ENCODE results near the gene ANKS1A.
"Not testable (repeated sequence)": the region's sequence is repeated elsewhere in the genome, so short reads cannot be mapped to it uniquely, and the experiment has no call there.

Gene ANKS1A

GRCh38 chr6:35093783-35094182, 204.7 kb downstream of the ANKS1A start:
- DNase-seq (ENCODE audit: low read depth), result no peak
- no peak overlapping the region for H3K4me3 ChIP-seq (ENCODE audit: low read depth, low read length)
- TF ChIP-seq CTCF (IDR thresholded peaks at IDR 0.05; ENCODE audit: insufficient read depth, low read depth, low read length, missing control alignments), result no peak

GRCh38 chr6:35094183-35094582, 205.1 kb downstream of the ANKS1A start:
- DNase-seq (ENCODE audit: low read depth), result no peak
- no peak overlapping the region for H3K4me3 ChIP-seq (ENCODE audit: low read depth, low read length)
- TF ChIP-seq CTCF (IDR thresholded peaks at IDR 0.05; ENCODE audit: insufficient read depth, low read depth, low read length, missing control alignments), result no peak

GRCh38 chr6:35096129-35096862, 207.2 kb downstream of the ANKS1A start:
- DNase-seq (ENCODE audit: low read depth), result no peak
- H3K4me3 ChIP-seq (ENCODE audit: low read depth, low read length), result no peak overlapping the region
- no peak for TF ChIP-seq CTCF (IDR thresholded peaks at IDR 0.05; ENCODE audit: insufficient read depth, low read depth, low read length, missing control alignments)

- DNase-seq (ENCODE audit: low read depth), result no peak
- H3K4me3 ChIP-seq (ENCODE audit: low read depth, low read length), result no peak overlapping the region
- TF ChIP-seq CTCF (IDR thresholded peaks at IDR 0.05; ENCODE audit: insufficient read depth, low read depth, low read length, missing control alignments), result no peak
These were observed 210.1 kb downstream of the ANKS1A start for GRCh38 chr6:35099116-35099515.

DNA sequence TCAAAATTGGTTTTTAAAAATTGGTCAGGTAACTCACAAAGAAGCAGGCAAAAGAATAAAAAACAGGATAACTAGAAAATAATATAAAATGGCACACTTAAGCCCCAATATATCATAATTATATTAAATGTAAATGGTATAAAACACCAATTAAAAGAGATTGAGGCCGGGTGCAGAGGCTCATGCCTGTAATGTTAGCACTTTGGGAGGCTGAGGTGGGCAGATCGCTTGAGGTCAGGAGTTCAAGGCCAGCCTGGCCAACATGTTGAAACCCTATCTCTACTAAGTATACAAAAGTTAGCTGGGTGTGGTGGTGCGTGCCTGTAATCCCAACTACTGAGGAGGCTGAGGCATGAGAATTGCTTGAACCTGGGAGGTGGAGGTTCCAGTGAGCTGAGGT, 216.0 kb downstream of the ANKS1A start:
- H3K4me3 ChIP-seq (ENCODE audit: low read depth, low read length), result no peak overlapping the region
- no peak for TF ChIP-seq CTCF (IDR thresholded peaks at IDR 0.05; ENCODE audit: insufficient read depth, low read depth, low read length, missing control alignments)

DNA sequence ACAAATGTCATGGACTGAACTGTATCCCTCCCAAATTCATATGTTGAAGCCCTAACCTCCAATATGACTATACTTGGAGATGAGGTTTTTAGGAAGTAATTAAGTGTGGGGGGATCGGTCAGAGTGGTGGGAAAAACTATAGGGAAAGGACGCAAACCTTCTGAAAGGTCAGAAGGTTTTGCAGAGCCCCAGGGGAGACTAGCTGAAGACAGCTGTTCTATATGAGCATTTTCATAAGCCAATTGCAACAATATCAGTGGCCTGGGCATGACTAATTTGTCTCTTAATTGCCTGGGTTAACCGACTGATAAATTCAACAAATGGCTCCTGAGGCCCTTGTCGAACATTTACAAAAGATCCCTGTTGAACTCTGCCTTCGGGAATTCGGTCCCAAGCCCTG, 217.0 kb downstream of the ANKS1A start:
- not testable (repeated sequence) for H3K4me3 ChIP-seq (ENCODE audit: low read depth, low read length); DNase-seq (ENCODE audit: low read depth)

More for the DNA sequence above, 216.0 kb downstream of the ANKS1A start:
- no peak for DNase-seq (ENCODE audit: low read depth)

- H3K4me3 ChIP-seq (ENCODE audit: low read depth, low read length), result not testable (repeated sequence)
- DNase-seq (ENCODE audit: low read depth), result peak; percentile 79
These were observed 218.2 kb downstream of the ANKS1A start for GRCh38 chr6:35107208-35107607.

DNA sequence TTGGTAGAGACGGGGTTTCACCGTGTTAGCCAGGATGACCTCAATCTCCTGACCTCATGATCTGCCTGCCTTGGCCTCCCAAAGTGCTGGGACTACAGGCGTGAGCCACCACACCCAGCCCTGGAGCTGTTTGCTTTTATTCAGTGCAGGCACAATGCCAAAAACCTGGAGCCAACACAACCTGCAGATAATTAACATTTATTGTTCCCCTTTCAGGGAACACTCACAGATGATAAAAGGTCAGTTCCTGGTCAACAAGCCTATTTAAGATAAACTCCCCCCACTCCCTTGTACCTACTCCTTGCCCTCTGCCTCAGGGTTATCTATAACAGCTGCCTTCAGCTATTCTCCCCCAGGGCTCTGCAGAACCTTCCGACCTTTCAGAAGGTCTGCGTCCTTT, 218.7 kb downstream of the ANKS1A start:
- not testable (repeated sequence) for DNase-seq (ENCODE audit: low read depth); H3K4me3 ChIP-seq (ENCODE audit: low read depth, low read length)
